ENCODE results near the gene GIPC3.

GRCh38 chr19:3601021-3601420, 15.7 kb downstream of the GIPC3 start:
- TF ChIP-seq CTCF (conservative IDR thresholded peaks at IDR 0.05; ENCODE audit: low read depth, low read length) (no peak), EZH2 (IDR thresholded peaks at IDR 0.05; ENCODE audit: borderline replicate concordance, low read depth, low read length, poor library complexity, severe bottlenecking) (no peak)
